ENCODE results near the gene CNTNAP3.
"Not testable (repeated sequence)": the region's sequence is repeated elsewhere in the genome, so short reads cannot be mapped to it uniquely, and the experiment has no call there.

Gene CNTNAP3

GRCh38 chr9:39121401-39121800, 166.6 kb downstream of the CNTNAP3 start:
- H3K9me3 ChIP-seq; H3K36me3 ChIP-seq; H3K27ac ChIP-seq; H3K27me3 ChIP-seq; H3K4me3 ChIP-seq (ENCODE audit: low read depth in 1 of 2, low read length in 1 of 2); H3K4me1 ChIP-seq (ENCODE audit: control insufficient read depth in 1 of 2, insufficient read depth in 1 of 2, low read depth in 1 of 2, low read length in 1 of 2): not testable (repeated sequence)

DNA sequence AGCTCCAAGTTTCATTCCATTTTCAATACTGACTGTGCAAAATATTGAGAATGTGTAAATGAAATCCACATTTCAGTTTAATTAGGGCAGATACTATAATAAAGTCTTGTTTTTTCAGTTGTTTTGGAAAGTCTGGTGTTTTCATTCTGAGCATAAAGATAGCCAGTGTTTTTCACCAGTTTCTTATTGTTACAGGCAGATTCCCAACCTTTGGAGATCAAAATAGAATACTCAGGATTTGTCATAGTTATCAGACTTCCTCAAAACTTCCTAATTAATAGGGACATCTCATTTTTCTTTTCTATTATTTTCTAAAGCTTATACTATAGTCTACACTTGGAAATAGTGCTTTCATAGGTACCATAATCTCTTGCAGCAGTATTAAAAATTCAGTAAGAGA, 176.2 kb downstream of the CNTNAP3 start:
- H3K9me3 ChIP-seq; H3K4me1 ChIP-seq (ENCODE audit: control insufficient read depth in 1 of 2, insufficient read depth in 1 of 2, low read depth in 1 of 2, low read length in 1 of 2); H3K4me3 ChIP-seq (ENCODE audit: low read depth in 1 of 2, low read length in 1 of 2); H3K27me3 ChIP-seq; H3K27ac ChIP-seq: not testable (repeated sequence)
- peaks cover 14% of the 10 kb centered on the region for H3K36me3 ChIP-seq

DNA sequence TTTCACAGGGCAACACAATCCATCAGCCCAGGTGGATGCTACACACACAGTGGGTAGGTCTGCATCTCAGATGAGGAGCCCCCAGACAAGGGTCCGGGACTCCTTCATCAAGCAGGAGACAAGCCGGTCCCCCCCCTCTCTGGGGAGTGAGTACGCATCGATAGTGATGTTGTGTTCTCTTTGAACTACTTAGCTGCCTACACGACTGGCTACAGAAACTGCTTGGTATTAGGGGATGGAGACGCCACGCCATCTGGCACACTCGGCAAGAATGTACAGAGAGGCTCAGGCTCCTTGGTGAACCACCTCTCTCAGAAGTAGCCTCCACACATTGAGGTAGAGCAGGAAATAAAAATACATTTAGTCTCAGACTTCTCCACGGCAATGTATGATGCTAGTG, 179.8 kb downstream of the CNTNAP3 start:
- Histone ChIP-seq H3K9me3 (no peaks in the 10 kb centered on the region), H3K4me1 (ENCODE audit: control insufficient read depth in 1 of 2, insufficient read depth in 1 of 2, low read depth in 1 of 2, low read length in 1 of 2) (no peaks in the 10 kb centered on the region), H3K27me3 (no peaks in the 10 kb centered on the region), H3K36me3 (peaks cover 23% of the 10 kb centered on the region), H3K27ac (no peak overlapping the region), H3K4me3 (ENCODE audit: low read depth in 1 of 2, low read length in 1 of 2) (no peak overlapping the region)
- no peak for TF ChIP-seq CTCF (IDR thresholded peaks at IDR 0.05)

DNA sequence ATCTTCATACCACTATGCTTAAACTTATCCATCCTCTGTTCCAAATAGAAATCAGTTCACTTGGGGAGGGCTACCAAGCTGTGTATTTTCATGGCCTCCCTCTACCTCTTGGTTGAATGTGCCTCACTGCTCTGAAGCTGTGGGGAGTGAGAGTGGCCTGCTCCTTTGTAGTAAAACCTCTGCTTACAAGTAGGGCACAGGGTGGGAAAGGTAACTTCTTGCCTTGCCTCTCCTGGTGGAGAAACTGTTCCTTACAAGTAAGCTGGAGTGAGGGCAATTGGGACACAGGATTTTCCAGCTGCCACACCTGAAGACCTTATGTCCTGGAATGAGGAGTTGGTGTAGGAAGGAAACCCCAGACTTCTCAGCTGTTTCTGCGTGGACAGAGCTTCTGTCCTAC, 190.8 kb downstream of the CNTNAP3 start:
- not testable (repeated sequence) for H3K27ac ChIP-seq; H3K36me3 ChIP-seq; H3K4me3 ChIP-seq (ENCODE audit: low read depth in 1 of 2, low read length in 1 of 2); H3K27me3 ChIP-seq; H3K4me1 ChIP-seq (ENCODE audit: control insufficient read depth in 1 of 2, insufficient read depth in 1 of 2, low read depth in 1 of 2, low read length in 1 of 2); H3K9me3 ChIP-seq

DNA sequence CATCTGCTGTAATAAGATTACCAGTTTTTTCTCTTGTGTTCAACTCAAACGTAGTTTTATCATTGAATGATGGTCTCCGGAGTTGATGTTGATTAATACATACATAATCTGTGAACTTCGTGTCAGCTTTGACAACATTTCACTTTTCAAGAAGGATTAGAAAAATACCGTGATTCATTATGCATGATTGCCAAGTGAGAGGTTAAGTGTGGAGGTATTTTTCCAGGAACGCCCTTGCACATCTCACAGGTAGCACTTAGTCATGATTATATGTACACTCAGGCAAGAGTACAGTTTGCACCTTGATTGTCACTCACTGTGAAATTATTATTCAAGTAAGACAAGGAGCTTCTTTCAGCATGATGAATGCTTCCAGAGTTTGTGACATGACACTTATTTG, 202.7 kb downstream of the CNTNAP3 start:
- H3K4me3 ChIP-seq (ENCODE audit: low read depth in 1 of 2, low read length in 1 of 2); H3K4me1 ChIP-seq (ENCODE audit: control insufficient read depth in 1 of 2, insufficient read depth in 1 of 2, low read depth in 1 of 2, low read length in 1 of 2); H3K27ac ChIP-seq; H3K9me3 ChIP-seq; H3K27me3 ChIP-seq: not testable (repeated sequence)
- peaks cover 22% of the 10 kb centered on the region for H3K36me3 ChIP-seq

GRCh38 chr9:39082574-39082973, 205.4 kb downstream of the CNTNAP3 start:
- not testable (repeated sequence) for H3K4me3 ChIP-seq (ENCODE audit: low read depth in 1 of 2, low read length in 1 of 2); H3K27ac ChIP-seq; H3K4me1 ChIP-seq (ENCODE audit: control insufficient read depth in 1 of 2, insufficient read depth in 1 of 2, low read depth in 1 of 2, low read length in 1 of 2); H3K9me3 ChIP-seq
- peaks cover 25% of the 10 kb centered on the region for H3K27me3 ChIP-seq
- H3K36me3 ChIP-seq = peaks cover 18% of the 10 kb centered on the region

- not testable (repeated sequence) for H3K27ac ChIP-seq; H3K9me3 ChIP-seq; H3K4me3 ChIP-seq (ENCODE audit: low read depth in 1 of 2, low read length in 1 of 2); H3K36me3 ChIP-seq; H3K4me1 ChIP-seq (ENCODE audit: control insufficient read depth in 1 of 2, insufficient read depth in 1 of 2, low read depth in 1 of 2, low read length in 1 of 2)
- peaks cover 30% of the 10 kb centered on the region for H3K27me3 ChIP-seq
Measured at GRCh38 chr9:39080081-39080480, 207.9 kb downstream of the CNTNAP3 start.

DNA sequence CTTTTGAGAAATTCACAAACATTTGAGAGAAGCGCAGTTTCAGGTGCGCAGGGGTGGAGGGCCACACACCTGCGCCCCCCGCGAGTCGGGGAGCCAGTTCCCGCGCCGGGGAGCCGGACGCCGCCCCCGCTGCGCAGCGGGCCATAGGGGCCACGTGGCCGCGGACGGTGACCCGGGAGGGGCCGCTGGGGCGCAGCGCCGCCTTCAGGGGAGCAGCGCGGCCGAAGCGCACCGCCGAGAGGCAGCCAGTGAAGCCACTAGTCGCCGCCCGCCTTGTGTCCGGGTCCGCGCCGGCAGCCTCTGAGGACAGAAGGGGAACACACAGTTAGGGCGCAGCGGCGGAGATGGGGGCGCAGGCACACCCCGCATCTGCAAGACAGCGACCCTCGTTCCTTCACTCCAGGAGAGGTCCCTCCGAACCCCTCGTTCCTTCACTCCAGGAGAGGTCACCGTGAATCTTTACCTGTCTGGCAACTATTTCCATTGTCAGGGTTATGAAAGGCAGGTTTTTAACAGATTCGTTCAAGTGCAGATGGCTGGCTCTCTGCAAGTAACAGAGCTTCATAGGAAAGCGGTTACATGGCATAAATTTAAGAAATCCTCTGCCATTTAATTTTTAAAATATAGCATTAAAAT, 209.2 kb downstream of the CNTNAP3 start:
- not testable (repeated sequence) for H3K27ac ChIP-seq; H3K36me3 ChIP-seq; H3K9me3 ChIP-seq; H3K4me1 ChIP-seq (ENCODE audit: control insufficient read depth in 1 of 2, insufficient read depth in 1 of 2, low read depth in 1 of 2, low read length in 1 of 2); H3K4me3 ChIP-seq (ENCODE audit: low read depth in 1 of 2, low read length in 1 of 2)
- peaks cover 30% of the 10 kb centered on the region for H3K27me3 ChIP-seq

- H3K27me3 ChIP-seq = peaks cover 15% of the 10 kb centered on the region
Measured at GRCh38 chr9:39073537-39073936, 214.4 kb downstream of the CNTNAP3 start.

GRCh38 chr9:39067683-39068082, 220.3 kb downstream of the CNTNAP3 start:
- not testable (repeated sequence) for H3K36me3 ChIP-seq; H3K4me3 ChIP-seq (ENCODE audit: low read depth in 1 of 2, low read length in 1 of 2); H3K4me1 ChIP-seq (ENCODE audit: control insufficient read depth in 1 of 2, insufficient read depth in 1 of 2, low read depth in 1 of 2, low read length in 1 of 2); H3K27me3 ChIP-seq; H3K27ac ChIP-seq; H3K9me3 ChIP-seq

More at GRCh38 chr9:39073537-39073936, 214.4 kb downstream of the CNTNAP3 start:
- not testable (repeated sequence) for H3K4me3 ChIP-seq (ENCODE audit: low read depth in 1 of 2, low read length in 1 of 2); H3K27ac ChIP-seq; H3K9me3 ChIP-seq; H3K4me1 ChIP-seq (ENCODE audit: control insufficient read depth in 1 of 2, insufficient read depth in 1 of 2, low read depth in 1 of 2, low read length in 1 of 2); H3K36me3 ChIP-seq

- not testable (repeated sequence) for H3K4me1 ChIP-seq (ENCODE audit: control insufficient read depth in 1 of 2, insufficient read depth in 1 of 2, low read depth in 1 of 2, low read length in 1 of 2); H3K27me3 ChIP-seq; H3K4me3 ChIP-seq (ENCODE audit: low read depth in 1 of 2, low read length in 1 of 2); H3K9me3 ChIP-seq; H3K27ac ChIP-seq; H3K36me3 ChIP-seq
Measured at GRCh38 chr9:39062966-39063365, 225.0 kb downstream of the CNTNAP3 start.

- not testable (repeated sequence) for H3K27me3 ChIP-seq; H3K4me3 ChIP-seq (ENCODE audit: low read depth in 1 of 2, low read length in 1 of 2); H3K9me3 ChIP-seq; H3K4me1 ChIP-seq (ENCODE audit: control insufficient read depth in 1 of 2, insufficient read depth in 1 of 2, low read depth in 1 of 2, low read length in 1 of 2); H3K27ac ChIP-seq; H3K36me3 ChIP-seq
Measured at GRCh38 chr9:39054453-39054852, 233.5 kb downstream of the CNTNAP3 start.

DNA sequence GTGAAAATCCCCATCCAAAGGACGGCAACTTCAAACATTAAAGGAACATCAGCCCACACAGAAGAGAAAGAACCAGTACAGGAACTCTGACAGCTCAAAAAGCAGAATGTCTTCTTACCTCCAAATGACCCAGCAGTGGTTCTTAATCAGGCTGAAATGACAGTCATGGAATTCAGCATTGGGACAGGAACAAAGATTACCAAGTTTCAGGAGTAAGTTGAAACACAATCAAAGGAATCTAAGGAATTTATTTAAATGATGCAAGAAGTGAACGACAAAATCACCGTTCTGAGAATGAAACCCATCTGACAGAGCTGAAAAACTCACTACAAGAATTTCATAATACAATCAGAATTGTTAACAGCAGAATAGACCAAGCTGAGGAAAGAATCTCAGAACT, 241.1 kb downstream of the CNTNAP3 start:
- H3K4me1 ChIP-seq (ENCODE audit: control insufficient read depth in 1 of 2, insufficient read depth in 1 of 2, low read depth in 1 of 2, low read length in 1 of 2); H3K27ac ChIP-seq; H3K4me3 ChIP-seq (ENCODE audit: low read depth in 1 of 2, low read length in 1 of 2); H3K27me3 ChIP-seq; H3K9me3 ChIP-seq; H3K36me3 ChIP-seq: not testable (repeated sequence)
